Activated T-helper 1 cell treated with anti-CD3 and anti-CD28 coated beads, Interleukin-2, amount 50 U/mL, for 16 hours (primary cell): ENCODE results near the gene PRKCB.

Experiments
- DNase-seq, 2 donors: peaks; one replicate each; pipeline ENCODE4 v3.0.0-alpha.2; 2020; ENCODE audit warnings: low read depth in 1 of 2, low spot score in 1 of 2

The PRKCB gene

GRCh38 chr16:23962001-23962400, 126.2 kb downstream of the PRKCB start:
- DNase-seq, result peak in 1 of 2 donors; percentile 26

- no peak for DNase-seq
These were observed 128.4 kb downstream of the PRKCB start for GRCh38 chr16:23964136-23964535.

- no peak for DNase-seq
These were observed 129.5 kb downstream of the PRKCB start for GRCh38 chr16:23965137-23965733.

GRCh38 chr16:23966597-23967394, 131.0 kb downstream of the PRKCB start:
- DNase-seq, result no peak

- no peak for DNase-seq
These were observed 132.0 kb downstream of the PRKCB start for GRCh38 chr16:23967775-23968174.

GRCh38 chr16:23968176-23968575, 132.4 kb downstream of the PRKCB start:
- no peak for DNase-seq

- no peak for DNase-seq
These were observed 133.9 kb downstream of the PRKCB start for GRCh38 chr16:23969468-23970297.

- no peak for DNase-seq
These were observed 138.4 kb downstream of the PRKCB start for GRCh38 chr16:23974223-23974622.

GRCh38 chr16:23975293-23975692, 139.5 kb downstream of the PRKCB start:
- no peak for DNase-seq

GRCh38 chr16:23976091-23976490, 140.3 kb downstream of the PRKCB start:
- DNase-seq, result no peak

- DNase-seq, result no peak
These were observed 140.7 kb downstream of the PRKCB start for GRCh38 chr16:23976524-23976923.

GRCh38 chr16:23979441-23979840, 143.7 kb downstream of the PRKCB start:
- DNase-seq, result no peak

- no peak for DNase-seq
These were observed 144.2 kb downstream of the PRKCB start for GRCh38 chr16:23979982-23980381.

GRCh38 chr16:23981429-23982399, 145.9 kb downstream of the PRKCB start:
- no peak for DNase-seq

GRCh38 chr16:23986455-23986854, 150.7 kb downstream of the PRKCB start:
- DNase-seq, result no peak

- DNase-seq, result no peak
These were observed 151.7 kb downstream of the PRKCB start for GRCh38 chr16:23987443-23987842.

- DNase-seq, result no peak
These were observed 154.7 kb downstream of the PRKCB start for GRCh38 chr16:23990507-23990906.

GRCh38 chr16:23991066-23991465, 155.3 kb downstream of the PRKCB start:
- DNase-seq, result no peak

GRCh38 chr16:23994615-23995014, 158.8 kb downstream of the PRKCB start:
- DNase-seq, result no peak

- no peak for DNase-seq
These were observed 160.6 kb downstream of the PRKCB start for GRCh38 chr16:23996258-23996955.
